Measurements from ENCODE around the gene B4GALNT4.
"Not testable (repeated sequence)": the region's sequence is repeated elsewhere in the genome, so short reads cannot be mapped to it uniquely, and the experiment has no call there.

Gene B4GALNT4

DNA sequence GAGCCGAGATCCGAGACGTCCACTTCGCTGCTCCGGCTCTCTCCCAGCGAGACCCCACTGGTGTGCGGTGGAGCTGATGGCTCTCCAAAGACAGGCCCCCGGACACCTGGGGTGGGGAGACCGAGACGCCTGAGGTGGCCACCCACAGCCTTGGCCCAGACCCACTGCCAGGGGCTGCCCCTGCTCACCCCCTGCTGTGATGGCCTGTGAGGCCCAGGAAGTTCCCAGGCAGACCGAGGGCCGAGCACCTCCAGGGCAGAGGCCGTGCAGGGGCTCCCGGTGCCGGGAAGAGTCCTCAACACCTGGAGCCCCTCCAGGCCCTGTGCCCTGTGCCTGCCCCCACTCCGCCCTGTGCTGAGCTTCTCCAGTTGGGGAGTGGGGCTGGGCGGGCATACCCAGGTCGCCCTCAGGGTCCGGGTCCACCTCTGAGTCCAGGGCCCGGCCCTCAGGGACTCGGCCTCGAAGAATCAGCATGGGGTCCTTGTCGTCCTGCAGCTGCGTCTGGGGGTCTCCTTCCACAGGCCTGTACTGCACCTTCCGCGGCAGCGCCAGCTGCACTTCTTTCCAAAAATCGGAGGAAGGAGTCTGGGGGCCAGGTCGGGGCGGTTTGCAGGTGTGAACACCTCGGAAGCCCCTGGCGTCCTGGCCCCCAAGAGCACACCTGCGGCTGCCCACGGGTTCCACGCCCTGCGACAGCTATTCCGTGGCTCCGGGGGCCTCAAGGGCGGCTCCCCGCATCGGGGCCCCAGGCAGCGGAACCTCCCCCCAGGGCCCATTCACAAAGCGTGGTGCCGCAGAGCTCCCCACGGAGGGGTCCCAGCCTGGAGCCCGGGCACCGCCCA is 36.9 kb downstream of the B4GALNT4 start:
- in situ Hi-C loops (cut with HindIII; ENCODE audit: low pct_unique_long_range_greater_than_20kb, low sequenced_read_pairs) = no loop called here
- no peak for DNase-seq (ENCODE audit: low read depth in 1 of 2, low spot score in 1 of 2)

DNA sequence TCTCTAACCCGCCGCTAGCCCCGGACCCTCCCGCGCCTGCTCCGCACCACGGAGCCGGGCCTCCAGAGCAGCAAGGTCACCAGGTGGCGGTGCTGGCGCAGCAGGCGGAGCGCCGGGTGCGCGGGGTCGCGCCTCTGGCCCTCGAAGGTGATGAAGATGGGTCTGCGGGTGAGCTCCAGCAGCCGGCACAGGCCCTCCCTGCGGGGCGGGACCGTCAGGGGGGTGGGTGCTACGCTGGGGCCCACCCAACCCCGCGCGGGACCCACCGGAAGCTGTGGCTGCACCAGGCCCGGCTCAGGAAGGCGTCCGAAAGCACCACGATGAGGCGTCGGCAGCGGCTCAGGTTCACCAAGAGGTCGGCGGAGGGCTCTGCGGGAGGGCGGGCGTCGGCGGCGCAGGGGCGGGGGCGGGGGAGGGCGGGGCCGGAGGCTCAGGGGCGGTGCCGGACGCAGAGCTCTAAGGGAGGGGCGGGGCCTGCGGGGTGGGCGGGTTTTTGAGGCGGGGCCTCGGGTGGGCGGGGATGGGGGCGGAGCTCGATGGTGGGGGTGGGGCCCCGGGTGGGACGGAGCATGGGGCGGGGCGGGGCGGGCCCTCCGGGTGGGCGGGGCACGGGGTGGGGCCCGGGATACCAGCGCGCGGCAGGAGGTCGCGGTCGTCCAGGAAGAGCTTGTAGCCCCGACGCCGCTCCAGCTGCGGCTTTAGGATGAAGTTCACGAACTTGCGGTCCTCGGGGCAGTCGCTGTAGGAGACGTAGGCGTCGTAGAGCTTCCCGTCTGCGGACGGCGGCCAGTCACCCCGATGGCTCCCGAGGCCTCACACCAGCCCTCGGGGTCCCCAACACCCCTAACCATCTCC is 37.7 kb downstream of the B4GALNT4 start:
- TF ChIP-seq JUND (IDR thresholded peaks at IDR 0.05; ENCODE audit: low read depth) = no peak
- in situ Hi-C loops (cut with HindIII; ENCODE audit: low pct_unique_long_range_greater_than_20kb, low sequenced_read_pairs) = no loop called here
- peak in 1 of 2 experiments; percentile 81 for DNase-seq (ENCODE audit: low read depth in 1 of 2, low spot score in 1 of 2)

More for the DNA sequence above, 36.9 kb downstream of the B4GALNT4 start:
- no peak for TF ChIP-seq JUND (IDR thresholded peaks at IDR 0.05; ENCODE audit: low read depth)

DNA sequence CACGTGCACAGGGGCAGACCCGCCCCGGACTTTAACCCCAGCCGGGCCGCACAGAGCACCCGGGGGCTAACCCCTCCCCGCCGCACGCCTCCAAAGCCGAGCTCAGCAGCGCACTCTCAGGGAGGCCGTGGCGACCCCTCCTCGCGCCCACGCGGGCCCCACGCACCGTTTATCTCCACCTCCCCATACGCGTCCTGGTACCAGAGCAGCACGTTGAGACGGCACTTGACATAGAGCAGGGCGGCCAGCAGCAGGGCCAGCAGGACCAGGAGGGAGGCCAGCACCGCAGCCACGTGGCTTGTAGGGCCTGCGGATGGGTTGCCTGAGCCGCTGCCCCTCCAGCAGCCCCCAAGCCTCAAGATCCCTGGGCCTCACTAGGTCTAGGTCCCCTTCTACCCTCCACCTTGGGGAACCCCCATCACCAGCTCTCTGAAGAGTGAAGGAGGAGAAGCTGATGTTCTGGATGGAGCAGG is 38.4 kb downstream of the B4GALNT4 start:
- in situ Hi-C loops (cut with HindIII; ENCODE audit: low pct_unique_long_range_greater_than_20kb, low sequenced_read_pairs) = no loop called here
- no peak for TF ChIP-seq JUND (IDR thresholded peaks at IDR 0.05; ENCODE audit: low read depth)
- DNase-seq (ENCODE audit: low read depth in 1 of 2, low spot score in 1 of 2) = no peak

DNA sequence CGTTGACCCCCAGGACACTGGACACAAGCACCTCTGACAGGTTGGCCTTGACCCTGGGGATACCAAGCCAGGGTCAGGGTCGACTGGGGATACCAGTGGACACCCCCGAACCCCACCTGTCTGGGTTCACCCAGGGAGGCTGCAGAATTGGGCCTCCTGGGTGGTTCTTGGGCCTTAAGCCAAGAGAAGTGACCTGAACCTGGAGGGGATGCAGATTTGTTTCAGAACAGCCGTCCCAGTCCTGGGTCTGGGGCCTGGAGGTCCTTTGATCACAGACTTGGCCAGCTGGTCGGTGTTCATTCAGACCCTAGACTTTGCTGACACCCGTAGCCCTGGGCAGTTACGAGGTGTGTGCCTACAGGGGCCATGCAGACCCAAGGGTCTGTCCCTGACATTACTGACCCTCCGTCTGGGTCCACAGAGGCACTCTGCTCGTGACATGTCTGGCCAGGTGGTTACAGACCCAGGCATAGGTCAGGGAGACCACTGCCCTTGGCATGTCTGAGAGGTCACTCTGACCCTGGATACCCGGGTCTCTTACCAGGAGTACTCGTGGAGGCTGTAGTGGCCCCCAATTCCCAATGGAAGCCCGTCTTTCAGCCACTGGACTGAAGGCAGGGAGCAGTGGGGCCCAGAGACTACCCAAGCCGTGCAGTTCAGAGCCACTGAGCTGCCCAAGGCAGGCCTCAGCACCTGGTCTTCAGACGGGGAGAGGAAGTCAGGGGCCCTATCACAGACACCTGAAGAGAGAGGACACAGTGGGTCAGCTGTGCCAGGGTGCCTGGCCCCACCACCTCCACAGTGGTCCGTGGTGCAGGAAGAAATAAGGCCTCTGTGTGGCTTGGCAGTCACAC is 39.1 kb downstream of the B4GALNT4 start:
- no peak for TF ChIP-seq JUND (IDR thresholded peaks at IDR 0.05; ENCODE audit: low read depth)
- no peak for DNase-seq (ENCODE audit: low read depth in 1 of 2, low spot score in 1 of 2)
- in situ Hi-C loops (cut with HindIII; ENCODE audit: low pct_unique_long_range_greater_than_20kb, low sequenced_read_pairs) = no loop called here

DNA sequence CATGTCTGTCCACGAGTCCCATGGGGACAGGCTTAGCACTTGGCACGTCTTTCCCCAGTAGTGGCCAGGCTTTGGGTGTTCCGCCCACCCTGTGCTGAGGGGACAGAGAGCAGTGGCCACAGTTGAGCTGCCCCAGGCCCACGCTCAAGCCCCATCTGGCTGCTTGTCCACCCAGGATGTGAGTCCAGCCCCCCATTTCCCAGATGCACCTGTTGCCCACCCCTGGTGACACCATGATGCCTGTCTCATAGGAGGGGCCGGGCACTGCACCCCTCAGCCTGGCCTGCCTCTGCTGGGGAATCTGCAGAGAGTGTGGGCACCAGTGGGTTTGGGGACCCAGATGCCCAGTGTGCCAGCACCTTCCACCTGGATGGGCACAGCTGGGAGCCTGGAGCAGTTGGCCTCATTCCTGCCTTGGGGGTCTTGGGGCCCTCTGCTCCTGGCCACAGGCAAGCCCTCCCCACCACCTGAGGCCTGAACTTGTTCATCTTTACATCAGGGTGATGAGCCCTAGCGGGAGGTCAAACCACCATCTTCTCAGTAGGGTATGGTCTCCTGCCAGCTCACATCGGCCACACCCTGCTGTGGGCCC is 39.8 kb downstream of the B4GALNT4 start:
- no peak for DNase-seq (ENCODE audit: low read depth in 1 of 2, low spot score in 1 of 2)
- in situ Hi-C loops (cut with HindIII; ENCODE audit: low pct_unique_long_range_greater_than_20kb, low sequenced_read_pairs) = no loop called here
- TF ChIP-seq JUND (IDR thresholded peaks at IDR 0.05; ENCODE audit: low read depth) = no peak

DNA sequence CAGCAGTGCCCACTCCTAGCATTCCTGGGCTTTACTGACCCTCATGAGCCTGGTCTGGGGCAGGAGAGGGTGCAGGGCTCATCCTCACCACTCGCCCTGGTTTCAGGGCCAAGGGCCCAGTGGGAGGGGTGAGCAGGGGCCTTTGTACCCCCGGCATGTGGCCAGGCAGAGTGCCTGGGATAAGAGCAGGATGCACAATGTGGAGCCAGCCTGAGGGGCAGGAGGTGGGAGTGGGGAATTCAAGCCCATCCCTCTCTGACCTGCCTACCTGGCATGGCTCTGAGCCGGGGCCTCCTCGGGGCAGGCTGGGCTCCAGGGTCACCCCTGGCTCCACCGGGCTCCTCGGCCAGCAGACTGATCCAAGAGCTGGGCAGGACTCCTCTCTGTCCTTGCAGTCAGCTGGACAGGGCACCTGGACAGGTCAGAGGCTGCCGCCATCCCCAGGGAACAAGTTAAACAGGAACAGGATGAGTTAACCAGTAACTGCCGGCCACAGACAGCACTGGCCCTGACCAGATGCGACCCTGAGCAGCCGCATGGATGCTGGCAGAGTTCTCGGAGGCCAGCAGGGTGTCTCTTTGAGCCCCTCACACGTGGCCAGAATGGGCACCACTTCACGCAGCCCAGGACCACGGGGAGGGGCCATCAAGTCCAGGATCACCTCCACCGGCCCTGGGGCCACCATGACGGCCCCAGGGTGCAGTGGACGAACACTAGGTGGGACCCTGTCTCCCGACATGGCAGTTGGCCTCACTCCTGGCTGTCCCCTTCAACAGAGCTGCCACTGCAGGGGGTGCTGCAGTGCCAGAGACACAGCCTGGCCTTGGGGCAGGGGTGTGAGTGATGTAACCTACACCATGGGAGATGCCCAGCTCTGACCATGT is 40.5 kb downstream of the B4GALNT4 start:
- TF ChIP-seq JUND (IDR thresholded peaks at IDR 0.05; ENCODE audit: low read depth) = no peak
- in situ Hi-C loops (cut with HindIII; ENCODE audit: low pct_unique_long_range_greater_than_20kb, low sequenced_read_pairs) = no loop called here
- DNase-seq (ENCODE audit: low read depth in 1 of 2, low spot score in 1 of 2) = peak in 1 of 2 experiments; percentile 45

DNA sequence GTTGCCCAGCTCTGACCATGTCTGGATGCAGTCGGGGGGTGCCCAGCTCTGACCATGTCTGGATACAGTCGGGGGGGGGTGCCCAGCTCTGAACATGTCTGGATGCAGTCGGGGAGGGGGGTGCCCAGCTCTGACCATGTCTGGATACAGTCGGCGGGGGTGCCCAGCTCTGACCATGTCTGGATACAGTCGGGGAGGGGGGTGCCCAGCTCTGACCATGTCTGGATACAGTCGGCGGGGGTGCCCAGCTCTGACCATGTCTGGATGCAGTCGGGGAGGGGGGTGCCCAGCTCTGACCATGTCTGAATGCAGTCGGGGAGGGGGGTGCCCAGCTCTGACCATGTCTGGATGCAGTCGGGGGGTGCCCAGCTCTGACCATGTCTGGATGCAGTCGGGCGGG is 41.4 kb downstream of the B4GALNT4 start:
- in situ Hi-C loops (cut with HindIII; ENCODE audit: low pct_unique_long_range_greater_than_20kb, low sequenced_read_pairs); DNase-seq (ENCODE audit: low read depth in 1 of 2, low spot score in 1 of 2): not testable (repeated sequence)

DNA sequence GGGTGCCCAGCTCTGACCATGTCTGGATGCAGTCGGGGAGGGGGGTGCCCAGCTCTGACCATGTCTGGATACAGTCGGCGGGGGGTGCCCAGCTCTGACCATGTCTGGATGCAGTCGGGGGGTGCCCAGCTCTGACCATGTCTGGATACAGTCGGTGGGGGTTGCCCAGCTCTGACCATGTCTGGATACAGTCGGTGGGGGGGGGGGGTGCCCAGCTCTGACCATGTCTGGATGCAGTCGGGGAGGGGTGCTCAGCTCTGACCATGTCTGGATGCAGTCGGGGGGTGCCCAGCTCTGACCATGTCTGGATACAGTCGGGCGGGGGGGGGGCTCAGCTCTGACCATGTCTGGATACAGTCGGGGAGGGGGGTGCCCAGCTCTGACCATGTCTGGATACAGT is 42.2 kb downstream of the B4GALNT4 start:
- in situ Hi-C loops (cut with HindIII; ENCODE audit: low pct_unique_long_range_greater_than_20kb, low sequenced_read_pairs) = not testable (repeated sequence)

DNA sequence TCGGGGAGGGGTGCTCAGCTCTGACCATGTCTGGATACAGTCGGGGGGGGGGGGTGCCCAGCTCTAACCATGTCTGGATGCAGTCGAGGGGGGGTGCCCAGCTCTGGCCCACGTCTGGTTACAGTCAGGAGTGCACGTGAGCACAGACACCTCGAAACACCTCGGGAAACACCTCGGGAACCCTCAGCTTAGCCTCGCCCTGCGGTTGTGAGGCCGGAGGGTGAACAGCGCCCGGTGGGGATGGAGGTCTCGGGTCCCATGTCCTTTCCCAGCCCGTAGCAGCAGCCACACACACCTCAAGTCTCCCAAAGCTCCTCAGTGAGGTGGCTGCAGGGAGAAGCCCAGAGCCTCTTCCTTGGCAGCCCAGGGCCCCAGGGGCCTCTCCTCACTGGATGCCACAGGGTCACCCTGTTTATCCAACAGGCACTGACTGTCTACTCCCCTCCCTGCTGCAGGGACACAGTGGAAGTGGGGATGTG is 43.4 kb downstream of the B4GALNT4 start:
- DNase-seq (ENCODE audit: low read depth in 1 of 2, low spot score in 1 of 2) = no peak
- in situ Hi-C loops (cut with HindIII; ENCODE audit: low pct_unique_long_range_greater_than_20kb, low sequenced_read_pairs) = no loop called here
- TF ChIP-seq JUND (IDR thresholded peaks at IDR 0.05; ENCODE audit: low read depth) = no peak

More for the DNA sequence above, 42.2 kb downstream of the B4GALNT4 start:
- DNase-seq (ENCODE audit: low read depth in 1 of 2, low spot score in 1 of 2) = not testable (repeated sequence)

DNA sequence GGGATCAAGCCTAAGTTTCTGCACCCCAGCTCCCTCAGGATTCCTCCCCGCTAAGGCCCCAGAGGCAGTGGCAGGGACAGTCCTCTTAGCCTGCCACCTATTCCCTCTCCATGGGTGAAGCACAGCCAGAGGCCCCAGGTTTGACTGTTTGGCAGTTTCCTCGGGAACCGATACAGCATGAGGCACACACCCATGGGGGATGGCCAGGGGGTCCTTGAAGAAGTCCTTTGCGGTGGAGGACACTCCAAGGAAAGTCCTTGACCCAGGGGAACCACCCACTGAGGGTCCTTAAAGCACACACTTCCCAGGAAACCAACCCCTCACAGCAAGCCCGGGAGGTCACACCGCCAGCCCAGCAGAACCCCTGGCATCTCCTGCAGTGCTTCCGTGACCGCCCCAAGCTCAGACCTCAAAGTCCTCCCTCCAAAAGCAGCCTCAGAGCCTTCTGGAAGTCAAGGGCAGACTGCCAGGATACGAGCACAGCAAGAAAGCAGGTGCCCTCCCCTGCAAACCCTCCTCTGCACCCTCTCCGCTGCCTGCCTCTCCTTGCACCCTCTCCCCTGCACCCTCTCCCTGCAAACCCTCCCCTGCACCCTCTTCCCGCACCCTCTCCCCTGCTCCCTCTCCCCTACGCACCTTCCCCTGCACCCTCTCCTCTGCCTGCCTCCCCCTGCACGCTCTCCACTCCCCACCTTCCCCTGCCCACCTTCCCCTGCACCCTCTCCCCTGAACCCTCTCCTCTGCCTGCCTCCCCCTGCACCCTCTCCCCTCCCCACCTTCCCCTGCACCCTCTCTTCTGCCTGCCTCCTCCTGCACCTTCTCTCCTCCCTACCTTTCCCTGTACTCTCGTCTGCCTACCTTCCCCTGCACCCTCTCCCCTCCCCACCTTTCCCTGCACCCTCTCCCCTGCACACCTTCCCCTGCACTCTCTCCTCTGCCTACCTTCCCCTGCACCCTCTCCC is 44.1 kb downstream of the B4GALNT4 start:
- DNase-seq (ENCODE audit: low read depth in 1 of 2, low spot score in 1 of 2) = no peak

More for the DNA sequence above, 44.1 kb downstream of the B4GALNT4 start:
- no peak for TF ChIP-seq JUND (IDR thresholded peaks at IDR 0.05; ENCODE audit: low read depth)
- in situ Hi-C loops (cut with HindIII; ENCODE audit: low pct_unique_long_range_greater_than_20kb, low sequenced_read_pairs) = no loop called here

Measured in T47D (cell line).